Effector CD4-positive, alpha-beta T cell (primary cell): ENCODE results near the gene USE1.
A peak's percentile ranks its signal among the peaks of the same experiment; 100 is the strongest.
"Not testable (repeated sequence)": the region's sequence is repeated elsewhere in the genome, so short reads cannot be mapped to it uniquely, and the experiment has no call there.

Experiments
- DNase-seq: peaks from one replicate; pipeline ENCODE4 v3.0.0-alpha.2; 2020
- total RNA-seq: gene quantifications from one replicate; lab custom pipeline; 2026; lab: John Stamatoyannopoulos, UW

Gene USE1, protein sequence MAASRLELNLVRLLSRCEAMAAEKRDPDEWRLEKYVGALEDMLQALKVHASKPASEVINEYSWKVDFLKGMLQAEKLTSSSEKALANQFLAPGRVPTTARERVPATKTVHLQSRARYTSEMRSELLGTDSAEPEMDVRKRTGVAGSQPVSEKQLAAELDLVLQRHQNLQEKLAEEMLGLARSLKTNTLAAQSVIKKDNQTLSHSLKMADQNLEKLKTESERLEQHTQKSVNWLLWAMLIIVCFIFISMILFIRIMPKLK
- 19.3 reads per million, percentile 46 among the genes with 10 or more reads in this experiment for total RNA-seq

GRCh38 chr19:17215127-17215971, at the start of gene USE1:
Gene USE1, plus strand, starts transcription at chr19:17215357. Its CDS starts 49 bp downstream, at chr19:17215406.
- DNase-seq = peak; percentile 84

- no peak for DNase-seq
These were observed 49.4 kb upstream of the USE1 start for GRCh38 chr19:17165715-17166114.

DNA sequence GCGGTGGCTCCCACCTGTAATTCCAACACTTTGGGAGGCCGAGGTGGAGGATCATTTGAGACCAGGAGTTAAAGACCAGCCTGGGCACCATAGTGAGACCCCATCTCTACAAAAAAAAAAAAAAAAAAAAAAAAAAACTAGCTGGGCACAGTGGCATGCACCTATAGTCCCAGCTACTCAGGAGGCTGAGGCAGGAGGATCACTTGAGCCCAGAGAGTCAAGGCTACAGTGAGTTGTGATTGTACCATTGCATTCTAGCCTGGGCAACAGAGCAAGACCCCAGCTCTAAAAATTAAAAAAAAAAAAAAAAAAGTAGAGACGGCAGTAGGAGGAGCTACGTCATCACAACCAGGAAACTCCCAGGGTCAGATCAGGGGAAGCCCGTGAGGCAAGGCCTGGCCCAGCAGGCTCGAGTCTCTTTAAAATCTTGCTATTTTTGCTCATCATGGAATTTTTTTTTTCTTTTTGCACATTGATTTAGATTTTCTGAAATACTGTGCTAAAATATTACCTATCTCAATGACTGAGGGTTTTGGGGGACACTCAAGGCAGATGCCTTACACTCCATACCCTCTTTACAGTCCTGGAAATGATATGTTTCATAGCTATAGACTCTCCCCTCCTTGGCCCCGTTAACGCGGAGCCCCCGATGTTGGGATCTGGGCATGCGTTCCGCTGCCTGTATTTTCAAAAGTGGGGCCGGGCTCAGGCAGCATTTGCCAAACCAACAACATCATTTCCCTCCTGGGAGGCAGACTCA, 44.4 kb upstream of the USE1 start:
- no peak for DNase-seq

- DNase-seq = no peak
These were observed 43.3 kb upstream of the USE1 start for GRCh38 chr19:17171874-17172273.

- no peak for DNase-seq
These were observed 42.4 kb upstream of the USE1 start for GRCh38 chr19:17172624-17173345.

- DNase-seq = no peak
These were observed 36.9 kb upstream of the USE1 start for GRCh38 chr19:17178291-17178690.

GRCh38 chr19:17180997-17181702, 34.0 kb upstream of the USE1 start:
- no peak for DNase-seq

DNA sequence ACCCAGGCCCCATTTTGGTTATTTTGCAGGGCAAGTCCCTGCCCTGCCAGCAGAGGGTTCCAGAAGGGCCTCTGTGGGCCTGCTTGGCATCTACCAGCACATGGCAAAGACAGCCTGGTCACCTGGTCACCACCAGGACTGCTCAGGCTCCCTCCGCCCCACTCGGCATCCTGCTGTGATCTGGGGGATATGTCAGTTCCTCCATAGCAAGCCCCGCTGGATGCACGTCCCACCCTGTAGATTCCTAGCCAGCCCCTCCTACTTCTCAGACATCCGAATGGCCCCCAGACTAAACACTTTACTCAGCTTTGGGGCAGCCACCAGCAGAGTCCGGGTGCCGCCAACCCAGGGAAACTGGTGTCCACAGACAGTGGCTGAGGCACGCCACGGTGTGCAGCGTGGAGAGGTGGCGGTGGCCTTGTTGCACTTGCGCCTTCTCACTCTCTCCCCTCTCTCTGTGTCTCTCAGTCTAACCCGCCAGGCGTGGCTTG, 31.8 kb upstream of the USE1 start:
- no peak for DNase-seq

GRCh38 chr19:17183858-17184321, 31.3 kb upstream of the USE1 start:
- DNase-seq = no peak

GRCh38 chr19:17184371-17184841, 30.8 kb upstream of the USE1 start:
- peak; percentile 17 for DNase-seq

DNA sequence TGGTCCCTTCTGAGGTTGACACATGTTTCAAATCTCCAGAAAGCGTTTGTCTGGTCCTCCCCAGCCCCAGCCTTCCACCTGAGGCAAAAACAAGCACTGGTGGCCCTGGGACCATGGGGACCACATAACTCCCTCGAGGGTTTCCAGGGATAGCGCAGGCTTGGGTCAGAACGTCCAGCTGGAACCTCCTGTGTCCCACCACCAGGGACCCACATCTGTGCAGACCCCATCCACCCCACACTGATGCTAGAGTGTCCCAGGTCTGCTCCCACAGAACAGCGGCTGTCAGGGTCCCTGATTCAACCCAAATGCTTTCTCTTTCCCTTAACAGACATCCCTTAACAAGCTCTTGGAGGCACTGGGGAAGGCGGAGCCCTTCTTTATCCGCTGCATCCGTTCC, 29.6 kb upstream of the USE1 start:
- no peak for DNase-seq

- DNase-seq = not testable (repeated sequence)
These were observed 23.4 kb upstream of the USE1 start for GRCh38 chr19:17191736-17192135.

DNA sequence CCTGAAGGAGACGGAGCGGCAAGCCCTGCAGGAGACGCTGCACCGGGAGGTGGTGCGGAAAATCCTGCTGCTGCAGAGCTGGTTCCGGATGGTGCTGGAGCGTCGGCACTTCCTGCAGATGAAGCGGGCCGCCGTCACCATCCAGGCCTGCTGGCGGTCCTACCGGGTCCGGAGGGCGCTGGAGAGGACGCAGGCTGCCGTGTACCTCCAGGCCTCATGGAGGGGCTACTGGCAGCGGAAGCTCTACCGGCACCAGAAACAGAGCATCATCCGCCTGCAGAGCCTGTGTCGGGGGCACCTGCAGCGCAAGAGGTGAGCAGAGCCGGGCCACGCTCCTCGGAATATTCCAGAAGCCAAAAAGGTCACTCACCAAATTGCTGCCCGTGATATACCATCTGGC, 22.4 kb upstream of the USE1 start:
- no peak for DNase-seq

- DNase-seq = no peak
These were observed 20.5 kb upstream of the USE1 start for GRCh38 chr19:17194608-17195007.

DNA sequence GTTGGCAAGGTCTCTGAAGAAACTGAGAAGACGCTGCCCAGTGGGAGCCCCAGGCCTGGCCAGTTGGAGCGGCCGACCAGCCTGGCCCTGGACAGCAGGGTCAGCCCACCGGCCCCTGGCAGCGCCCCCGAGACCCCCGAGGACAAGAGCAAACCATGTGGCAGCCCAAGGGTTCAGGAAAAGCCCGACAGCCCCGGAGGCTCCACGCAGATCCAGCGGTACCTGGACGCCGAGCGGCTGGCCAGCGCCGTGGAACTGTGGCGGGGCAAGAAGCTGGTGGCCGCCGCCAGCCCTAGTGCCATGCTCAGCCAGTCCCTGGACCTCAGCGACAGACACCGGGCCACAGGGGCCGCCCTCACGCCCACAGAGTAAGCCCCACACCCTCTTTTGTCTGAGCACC, 20.1 kb upstream of the USE1 start:
- DNase-seq = no peak

- DNase-seq = no peak
These were observed 18.5 kb upstream of the USE1 start for GRCh38 chr19:17196610-17197009.

GRCh38 chr19:17197666-17198065, 17.5 kb upstream of the USE1 start:
- DNase-seq = no peak

DNA sequence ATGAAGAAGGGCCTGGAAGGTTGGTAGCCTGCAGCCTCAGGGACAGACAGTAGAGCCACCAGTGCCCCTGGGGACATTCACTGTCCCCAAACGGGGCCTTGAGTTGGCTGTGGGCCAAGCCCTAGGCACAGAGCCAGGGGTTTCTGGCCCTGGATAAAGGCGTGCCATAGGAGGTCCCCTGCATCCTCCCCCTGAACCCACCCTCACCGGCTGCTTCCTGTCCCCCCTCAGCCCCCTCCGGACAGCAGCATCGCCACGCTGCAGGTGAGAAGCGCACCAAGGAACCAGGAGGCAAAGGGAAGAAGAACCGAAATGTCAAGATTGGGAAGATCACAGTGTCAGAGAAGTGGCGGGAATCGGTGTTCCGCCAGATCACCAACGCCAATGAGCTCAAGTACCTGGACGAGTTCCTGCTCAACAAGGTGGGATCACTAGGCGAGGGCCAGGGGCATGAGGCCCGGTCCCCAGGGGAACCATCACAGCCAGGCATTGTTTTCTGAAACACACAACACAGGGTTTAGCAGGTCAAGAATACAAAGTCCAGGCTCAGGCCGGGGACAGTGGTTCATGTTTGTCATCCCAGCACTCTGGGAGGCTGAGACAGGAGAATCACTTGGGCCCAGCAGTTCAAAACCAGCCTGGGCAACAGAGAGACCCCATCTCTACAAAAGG, 14.6 kb upstream of the USE1 start:
- DNase-seq = no peak

- DNase-seq = no peak
These were observed 12.9 kb upstream of the USE1 start for GRCh38 chr19:17202249-17202648.

DNA sequence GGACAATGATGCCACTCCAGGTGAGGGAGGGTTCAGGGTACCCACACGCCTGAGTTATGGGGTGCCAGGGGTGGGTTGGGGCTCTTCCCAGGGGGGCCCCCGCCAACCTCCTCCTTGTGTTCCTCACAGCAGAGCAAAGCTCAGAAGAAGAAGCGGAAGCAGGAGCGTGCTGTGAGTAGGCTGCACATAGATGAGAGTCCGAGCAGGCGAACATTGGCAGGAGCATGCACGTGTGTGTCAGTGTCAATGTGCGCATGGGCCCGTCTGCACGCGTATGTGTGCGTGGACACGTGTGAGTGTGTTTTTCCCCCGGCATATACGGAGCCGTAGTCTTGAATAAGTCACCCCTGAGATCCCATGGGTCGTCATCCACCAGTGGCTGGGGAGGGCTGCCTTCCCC, 12.4 kb upstream of the USE1 start:
- no peak for DNase-seq
